Left ventricle myocardium superior (tissue), 1 donor: ENCODE results near the gene NFIB. TPM values are rescaled to one million over a fixed set of nuclear protein-coding genes. Genes with fewer than 3 reads are reported as not detected.
A peak's percentile ranks its signal among the peaks of the same experiment; 100 is the strongest.

Experiments used
- ATAC-seq: fragments of 200-7000 bp; cut with Tn5 transposase; one replicate; pipeline ENCODE4 v1.9.1; 2020; ENCODE audit warnings: mild to moderate bottlenecking, moderate library complexity
- DNase-seq: peaks from one replicate; pipeline ENCODE4 v3.0.0-alpha.2; 2020
- intact Hi-C: fragments of 100-400 bp; cut with micrococcal nuclease; formaldehyde crosslinking; loops from one replicate; pipeline ENCODE4 v1.11.0; 2022
- total RNA-seq: library from RNA; stranded (reverse); fragmentation: NEBNext Ultra II Directional; extraction: Animal tissue kit (Norgen Biotek cat#: 25700); gene quantifications from one replicate; pipeline ENCODE4 v1.2.1, GENCODE V29; 2021
- donor health status: DM: no; HTN: yes; CAD: no; lungs with severe emphysema.

Gene NFIB
- total RNA-seq, 1 donor from 2014 or later, result 110 TPM

DNA sequence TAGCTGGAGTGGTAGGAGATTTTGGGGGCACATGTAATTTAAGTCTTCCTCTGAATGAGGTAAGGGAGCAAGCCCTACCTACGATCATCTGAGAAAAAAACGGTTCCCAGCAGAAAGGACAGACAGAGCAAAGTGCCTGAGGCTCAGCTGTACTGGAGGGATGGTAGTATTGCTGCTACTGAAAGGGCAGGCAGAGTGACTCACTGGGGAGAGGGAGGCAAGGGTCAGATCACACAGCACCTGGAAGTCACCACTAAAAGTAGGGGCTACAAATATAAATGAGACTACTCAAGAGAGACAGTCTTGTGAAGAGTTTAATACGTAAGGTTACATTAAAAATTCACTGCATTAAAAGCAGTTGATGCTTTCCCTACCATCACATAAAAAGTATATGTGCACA is 75.9 kb downstream of the NFIB start:
- ATAC-seq, result peak; percentile 50
- intact Hi-C loops, result no loop called here
- no peak for DNase-seq

DNA sequence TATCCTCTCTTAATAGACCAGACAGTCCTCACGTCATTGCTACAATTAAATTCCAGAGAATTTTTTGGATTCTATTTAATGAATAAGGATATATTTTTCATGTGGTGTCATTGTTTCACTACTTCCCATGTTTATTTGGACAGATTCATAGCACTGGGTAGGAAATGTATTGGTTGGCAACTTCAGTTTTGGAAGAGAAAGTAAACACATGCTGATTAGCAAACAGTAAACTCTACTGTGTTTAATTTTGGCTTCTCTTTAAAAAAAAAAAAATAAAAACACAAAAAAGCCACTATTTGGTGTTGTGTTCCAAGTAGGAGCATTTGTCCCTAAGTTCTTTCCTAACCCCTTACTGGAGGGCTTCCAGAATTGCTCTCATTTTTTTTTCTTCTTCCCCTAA is 77.3 kb downstream of the NFIB start:
- intact Hi-C loops, result no loop called here
- DNase-seq (no peak), ATAC-seq (no peak)

DNA sequence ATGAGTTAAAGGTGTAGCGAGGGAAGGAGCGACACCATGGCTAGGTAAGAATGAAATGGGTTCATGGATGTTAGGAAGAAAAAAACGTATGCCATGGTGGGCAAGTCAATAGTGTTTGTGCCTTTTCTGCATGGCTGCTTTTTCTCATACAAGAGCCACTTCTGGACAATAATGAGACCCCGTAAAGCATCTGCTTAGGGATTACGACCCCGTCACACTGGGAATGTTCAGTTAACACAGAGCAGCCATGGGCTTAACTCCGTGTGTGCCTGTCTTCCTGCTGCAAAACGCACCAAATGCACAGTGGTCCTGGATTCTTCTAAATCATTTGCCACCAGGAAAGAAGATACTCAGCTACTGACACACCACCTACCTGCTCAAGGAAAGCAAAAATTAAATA is 81.8 kb downstream of the NFIB start:
- intact Hi-C loops, result no loop called here
- ATAC-seq (no peak), DNase-seq (no peak)

DNA sequence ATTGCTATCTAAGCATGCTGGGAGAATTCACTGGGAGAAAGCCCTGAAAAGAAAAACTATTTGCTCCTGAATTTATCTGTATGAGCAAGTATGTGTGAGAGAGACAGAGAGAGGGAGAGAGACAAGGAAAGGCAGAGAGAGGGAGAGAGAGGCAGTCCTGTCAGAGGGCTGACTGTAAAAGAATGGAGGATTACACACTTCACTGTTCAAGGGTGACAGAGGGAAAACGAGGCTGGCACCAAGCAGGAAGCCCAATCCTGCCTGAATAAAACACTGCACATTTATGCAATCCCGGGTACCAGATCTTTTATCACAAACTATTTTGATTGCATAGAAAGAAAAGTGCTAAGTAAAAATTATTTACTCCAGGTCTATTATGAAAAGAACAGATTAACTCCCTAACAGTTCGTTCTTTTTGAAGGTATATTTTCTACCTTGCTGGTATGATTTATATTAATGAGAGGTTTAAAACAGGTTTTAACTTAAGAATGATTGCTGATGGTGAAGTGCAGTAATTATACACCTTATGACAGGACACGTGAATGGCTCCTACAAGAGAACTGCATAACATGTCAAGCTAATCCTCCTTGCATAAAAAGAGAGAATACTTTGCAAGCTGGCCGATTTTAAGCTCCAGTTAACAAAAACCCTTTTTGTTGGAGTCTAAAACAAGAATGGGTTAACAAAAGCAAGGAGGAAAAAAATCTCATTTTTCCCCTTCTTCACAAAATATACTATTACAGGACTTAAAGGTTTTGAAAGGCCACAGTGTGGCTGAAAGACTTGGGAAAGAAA is 82.5 kb downstream of the NFIB start:
- ATAC-seq, result no peak
- intact Hi-C loops, result no loop called here
- DNase-seq, result no peak

DNA sequence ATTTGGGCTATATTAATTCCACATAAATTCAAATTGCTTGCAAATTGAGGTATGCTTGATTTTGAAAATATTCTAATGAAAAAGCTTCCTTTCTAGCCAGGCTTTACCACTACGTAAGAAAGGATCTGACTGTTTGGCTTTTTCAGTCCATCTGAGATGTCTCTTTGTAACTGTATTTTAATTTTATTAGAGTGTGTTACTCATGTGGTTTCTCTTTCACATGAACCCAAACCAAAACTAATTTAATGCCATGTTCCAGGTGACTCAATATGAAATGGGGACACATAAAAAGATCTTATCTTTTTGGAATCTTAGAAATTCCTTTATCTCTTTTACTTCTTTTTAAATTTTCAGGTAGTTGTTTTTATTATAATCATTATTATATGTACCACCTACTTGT is 85.3 kb downstream of the NFIB start:
- ATAC-seq (no peak), DNase-seq (no peak)
- intact Hi-C loops, result no loop called here

DNA sequence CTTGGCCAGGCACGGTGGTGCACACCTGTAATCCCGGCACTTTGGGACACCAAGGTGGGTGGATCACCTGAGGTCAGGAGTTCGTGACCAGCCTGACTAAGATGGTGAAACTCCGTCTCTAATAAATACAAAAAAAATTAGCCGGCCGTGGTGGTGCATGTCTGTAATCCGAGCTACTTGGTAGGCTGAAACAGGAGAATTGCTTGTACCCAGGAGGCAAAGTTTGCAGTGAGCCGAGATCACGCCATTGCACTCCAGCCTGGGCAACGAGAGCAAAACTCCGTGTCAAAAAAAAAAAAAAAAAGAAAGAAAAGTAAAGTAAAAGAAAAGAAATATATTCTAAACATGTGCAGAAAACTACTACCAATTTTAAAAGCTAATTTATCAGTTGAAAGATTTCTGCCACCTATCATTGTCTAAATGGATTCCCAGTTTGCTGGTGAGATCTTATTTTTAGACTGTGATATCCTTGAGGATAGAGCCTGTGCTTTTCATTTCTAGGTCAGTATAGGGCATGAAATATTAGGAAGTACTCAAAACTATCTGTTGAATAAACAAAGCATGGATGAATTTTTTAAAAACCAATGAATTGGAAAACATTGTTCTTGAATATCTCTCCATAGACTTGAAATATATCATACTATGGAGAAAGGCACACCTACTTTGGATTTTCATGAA is 86.9 kb downstream of the NFIB start:
- ATAC-seq (peak; percentile 26), DNase-seq (no peak)
- intact Hi-C loops, result no loop called here

DNA sequence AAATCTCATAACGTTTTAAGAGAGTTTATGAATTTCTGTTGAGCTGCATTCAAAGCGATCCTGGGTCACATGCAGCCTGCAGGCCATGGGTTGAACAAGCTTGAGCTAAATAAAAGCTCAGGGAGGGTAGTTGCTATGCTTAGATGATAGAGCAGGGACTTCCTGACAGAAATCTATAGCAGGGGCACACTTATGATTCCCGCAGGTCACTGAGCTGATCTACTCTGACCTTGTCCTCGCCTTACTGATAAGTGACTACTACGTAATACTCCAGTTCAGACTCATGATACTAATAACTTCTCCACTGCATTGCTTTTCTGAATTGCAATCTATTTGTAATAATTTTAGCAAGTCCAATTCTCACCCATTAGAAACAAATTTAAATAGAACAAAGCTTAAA is 90.9 kb downstream of the NFIB start:
- intact Hi-C loops, result no loop called here
- ATAC-seq, result peak; percentile 55
- DNase-seq, result no peak

DNA sequence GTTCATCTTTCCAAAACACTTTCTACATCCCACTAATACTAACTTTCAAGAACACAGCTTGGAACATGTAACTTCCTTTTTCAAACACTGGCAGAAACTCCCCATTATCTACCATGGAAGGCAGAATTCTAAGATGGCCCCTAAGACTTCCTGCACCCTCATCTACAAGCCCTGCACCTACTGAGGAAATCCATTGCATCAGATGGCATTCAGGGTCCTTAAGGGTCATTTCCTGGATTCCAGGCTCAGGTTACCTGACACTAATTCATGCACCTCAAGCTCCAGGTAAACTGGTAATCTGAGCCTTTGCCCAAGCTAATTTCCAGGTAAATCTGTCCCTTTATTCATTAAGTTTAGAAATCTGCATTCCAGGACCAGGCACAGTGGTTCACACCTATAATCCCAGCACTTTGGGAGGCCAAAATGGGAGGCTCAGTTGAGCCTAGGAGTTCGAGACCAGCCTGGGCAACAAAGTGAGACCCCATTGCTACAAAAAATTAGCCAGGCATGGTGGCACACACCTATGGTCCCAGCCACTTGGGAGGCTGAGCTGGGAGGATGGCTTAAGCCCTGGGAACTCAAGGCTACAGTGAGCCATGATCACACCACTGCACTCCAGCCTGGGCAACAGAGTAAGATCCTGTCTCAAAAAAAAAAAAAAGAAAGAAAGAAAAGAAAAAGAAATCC is 91.6 kb downstream of the NFIB start:
- no peak for ATAC-seq
- no peak for DNase-seq
- intact Hi-C loops, result no loop called here

DNA sequence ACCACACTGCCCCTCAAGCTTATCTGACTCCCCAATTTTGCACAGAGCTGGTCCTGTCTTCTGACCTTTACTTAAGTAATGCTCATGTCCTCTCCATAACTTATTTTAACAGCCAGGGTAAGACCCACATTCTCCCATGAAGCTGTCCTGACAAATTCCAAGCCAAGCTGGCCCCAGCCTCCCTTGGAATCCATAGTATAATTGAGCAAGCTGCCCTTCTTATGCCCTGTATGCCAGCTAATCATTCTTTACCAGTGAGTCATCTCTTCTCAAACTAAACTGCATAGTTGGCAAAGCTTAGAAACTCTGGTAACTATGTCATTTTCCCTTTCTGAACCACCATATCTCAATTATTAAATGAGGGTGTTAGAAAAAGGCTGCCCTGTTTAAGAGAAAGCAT is 92.4 kb downstream of the NFIB start:
- no peak for DNase-seq
- intact Hi-C loops, result no loop called here

DNA sequence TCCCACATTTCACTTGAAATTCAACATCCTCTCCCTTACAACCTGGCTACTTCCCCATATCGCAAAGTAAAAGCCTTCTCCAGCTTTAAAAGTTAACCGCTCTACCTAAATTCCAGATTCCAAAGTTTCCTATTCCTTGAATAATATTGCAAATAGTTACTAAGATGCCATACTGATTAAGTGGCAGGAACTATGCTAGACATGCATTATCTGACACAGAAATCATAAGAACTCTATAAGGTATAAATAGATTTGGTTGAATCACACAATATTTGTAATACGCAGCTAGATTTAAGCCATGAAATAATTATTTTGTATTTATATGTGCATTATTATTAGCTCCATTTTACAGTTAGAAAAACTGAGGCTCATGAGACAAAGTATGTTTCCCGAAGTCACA is 92.8 kb downstream of the NFIB start:
- ATAC-seq (no peak), DNase-seq (no peak)
- intact Hi-C loops, result no loop called here

More for the DNA sequence above, 92.4 kb downstream of the NFIB start:
- peak; percentile 85 for ATAC-seq

DNA sequence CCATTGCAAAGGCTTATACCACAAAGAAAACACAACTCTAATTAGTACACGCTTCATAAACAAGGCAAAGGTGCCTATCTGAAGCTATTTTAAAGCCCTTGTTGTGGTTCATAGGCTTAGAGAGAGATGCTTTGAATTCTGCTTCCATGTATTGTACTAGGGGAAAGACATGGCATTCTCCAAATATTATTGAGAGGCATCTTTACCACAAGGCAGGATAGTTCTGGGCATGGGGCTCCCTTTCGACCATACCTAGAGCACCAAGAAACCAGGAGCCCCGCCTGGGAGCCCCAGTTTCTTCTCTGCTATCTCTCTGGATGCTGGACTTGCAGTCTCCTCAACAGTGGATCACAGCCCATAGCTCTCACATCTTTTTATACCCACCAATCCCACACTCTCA is 93.7 kb downstream of the NFIB start:
- intact Hi-C loops, result no loop called here

DNA sequence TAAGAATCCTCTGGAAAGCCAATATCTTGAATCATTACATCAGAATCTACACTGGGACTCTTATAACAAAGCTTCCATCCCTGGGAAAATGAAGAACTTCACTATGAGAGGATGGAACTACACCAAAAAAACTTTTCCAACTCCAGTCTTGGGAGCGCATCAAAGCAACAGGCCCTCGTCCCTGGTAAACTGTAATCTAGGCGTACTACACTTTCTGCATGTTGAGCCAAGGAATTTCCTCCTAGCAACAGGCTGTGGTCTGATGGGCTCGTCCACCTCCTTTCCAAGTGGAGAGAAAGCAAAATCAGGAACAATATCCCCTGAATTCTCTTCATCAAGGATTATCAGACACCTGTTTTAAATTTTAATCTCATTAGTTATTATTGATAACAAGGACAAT is 94.1 kb downstream of the NFIB start:
- ATAC-seq, result peak; percentile 54
- intact Hi-C loops, result no loop called here
- DNase-seq, result no peak

More for the DNA sequence above, 93.7 kb downstream of the NFIB start:
- DNase-seq (no peak), ATAC-seq (peak; percentile 15)

DNA sequence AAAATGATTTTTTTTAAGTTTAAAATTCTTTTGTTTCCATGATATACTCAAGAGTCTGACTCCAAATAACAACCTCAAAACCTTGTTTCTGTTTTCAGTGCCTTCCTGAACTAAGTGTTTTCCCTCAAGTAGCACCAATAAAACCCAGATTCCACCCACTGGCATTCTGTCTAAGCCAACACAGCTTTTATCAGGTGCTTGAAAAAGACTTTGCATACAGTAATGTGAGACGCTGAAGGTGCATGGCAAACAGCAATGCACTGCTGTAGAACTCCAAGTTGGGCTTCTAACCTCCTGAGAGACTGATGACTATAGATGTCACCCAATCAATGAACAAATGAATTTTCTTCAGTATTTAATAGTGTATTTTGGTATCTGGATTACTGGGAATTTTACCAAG is 95.7 kb downstream of the NFIB start:
- ATAC-seq (no peak), DNase-seq (no peak)
- intact Hi-C loops, result no loop called here

DNA sequence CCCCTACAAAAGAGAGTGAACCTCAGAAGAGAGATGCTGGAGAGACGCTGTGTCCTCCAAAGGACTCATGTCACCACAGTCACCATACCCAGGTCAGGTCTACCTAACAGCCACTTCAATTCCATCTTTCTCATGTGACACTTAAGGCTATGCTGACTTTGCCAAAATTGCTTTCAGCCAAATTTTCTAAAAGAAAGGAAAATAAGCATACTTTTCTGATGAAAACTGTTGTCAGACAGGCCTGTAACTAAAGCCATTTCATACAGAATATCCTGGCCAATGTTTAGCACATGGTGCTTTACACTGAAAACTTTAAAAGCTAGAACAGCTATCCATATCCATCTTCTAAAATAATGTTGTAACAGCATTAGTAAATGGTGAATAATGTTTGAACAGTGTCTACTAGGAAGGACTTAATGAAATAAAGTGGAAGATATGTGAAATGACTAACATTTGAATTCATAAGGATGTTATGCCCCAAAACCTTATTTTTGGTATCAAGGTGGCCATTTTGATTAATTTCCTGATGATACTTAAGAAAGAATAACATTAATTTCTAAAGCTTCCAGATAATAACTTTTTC is 97.2 kb downstream of the NFIB start:
- no peak for ATAC-seq
- intact Hi-C loops, result no loop called here
- DNase-seq, result no peak

DNA sequence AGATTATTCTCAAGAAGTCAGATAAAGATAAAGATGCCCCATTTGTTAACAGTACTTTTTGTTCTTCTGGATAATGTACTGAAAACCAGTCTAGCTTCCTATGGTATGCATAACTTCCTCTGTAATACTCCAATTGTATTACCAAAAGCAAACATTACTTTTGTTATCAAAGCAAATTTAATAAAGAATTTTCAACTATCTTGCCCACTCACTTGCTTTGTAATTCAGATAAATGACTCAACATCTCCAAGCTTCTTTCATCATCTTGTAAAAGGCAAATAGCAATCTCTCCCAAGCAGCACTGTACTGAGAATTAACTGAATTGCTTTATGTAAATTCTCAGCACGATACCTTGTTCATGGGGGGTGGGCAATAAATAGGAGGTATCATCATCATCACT is 98.3 kb downstream of the NFIB start:
- ATAC-seq (no peak), DNase-seq (no peak)
- intact Hi-C loops, result no loop called here

DNA sequence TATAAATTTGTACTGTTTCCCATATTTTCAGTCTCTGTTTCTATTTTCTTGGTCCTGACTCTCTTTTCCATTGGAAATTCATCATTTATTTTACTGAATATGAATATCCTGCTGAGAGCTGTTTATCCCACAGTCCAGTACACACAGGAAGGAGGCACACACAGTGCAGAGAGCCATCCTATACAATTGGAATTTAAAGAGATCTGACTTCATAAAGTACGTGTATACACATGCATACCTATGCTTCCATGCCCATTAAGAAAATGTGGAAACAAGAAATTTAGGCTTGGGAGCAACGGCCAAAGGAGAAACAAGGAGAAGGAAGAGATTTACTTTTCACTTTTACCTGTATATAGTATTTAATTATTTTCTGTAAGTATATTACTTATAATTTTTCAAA is 99.2 kb downstream of the NFIB start:
- ATAC-seq (no peak), DNase-seq (no peak)
- intact Hi-C loops, result no loop called here

DNA sequence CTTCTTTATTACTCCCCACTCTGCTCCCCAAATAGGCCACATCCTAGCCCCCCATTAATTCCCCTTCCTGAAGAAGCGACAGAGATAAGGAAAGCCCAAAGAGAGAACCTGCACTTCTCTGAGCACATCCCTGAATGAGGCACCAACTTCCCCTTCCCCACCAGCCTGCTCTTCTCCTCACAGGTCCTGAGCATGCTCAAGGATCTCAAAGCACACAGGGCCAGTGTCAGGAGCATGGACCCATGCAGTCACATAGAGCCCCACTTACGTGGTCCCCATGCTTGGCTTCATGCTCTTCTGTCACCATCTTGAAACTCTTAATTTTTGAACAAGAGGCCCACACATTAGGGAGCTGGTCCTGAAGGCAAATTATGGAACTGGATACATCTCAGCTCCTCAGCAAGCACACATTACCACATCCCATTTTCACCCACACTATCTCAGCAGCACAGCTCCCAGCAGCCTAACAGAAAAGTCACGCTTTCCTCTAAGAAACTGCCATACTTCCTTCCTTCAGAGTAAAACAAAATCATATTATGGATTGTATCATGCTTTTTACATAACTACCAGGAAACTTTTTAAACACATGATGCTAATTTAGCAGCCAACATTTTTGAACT is 99.8 kb downstream of the NFIB start:
- DNase-seq, result no peak
- peak; percentile 15 for ATAC-seq
- intact Hi-C loops, result no loop called here

DNA sequence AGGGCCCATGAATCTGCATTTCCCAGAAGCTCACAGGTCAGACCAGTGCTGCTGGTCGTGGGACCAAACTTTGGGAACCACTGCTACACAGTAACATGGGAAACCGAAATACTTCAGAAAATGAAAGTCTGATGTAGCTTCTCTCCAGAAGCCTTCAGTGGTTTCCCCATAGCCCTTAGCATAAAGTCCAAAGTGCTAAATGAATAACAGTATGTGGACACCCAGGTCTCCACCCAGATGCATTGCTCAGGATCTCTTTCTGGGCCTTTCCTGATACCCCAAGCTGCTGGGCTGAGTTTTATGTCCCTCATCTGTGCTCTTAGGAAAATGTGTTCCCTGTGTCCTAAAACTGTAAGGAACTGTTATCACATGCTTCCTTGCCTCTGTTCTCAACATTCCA is 100.4 kb downstream of the NFIB start:
- intact Hi-C loops, result no loop called here
- ATAC-seq, result peak; percentile 19
- DNase-seq, result no peak

DNA sequence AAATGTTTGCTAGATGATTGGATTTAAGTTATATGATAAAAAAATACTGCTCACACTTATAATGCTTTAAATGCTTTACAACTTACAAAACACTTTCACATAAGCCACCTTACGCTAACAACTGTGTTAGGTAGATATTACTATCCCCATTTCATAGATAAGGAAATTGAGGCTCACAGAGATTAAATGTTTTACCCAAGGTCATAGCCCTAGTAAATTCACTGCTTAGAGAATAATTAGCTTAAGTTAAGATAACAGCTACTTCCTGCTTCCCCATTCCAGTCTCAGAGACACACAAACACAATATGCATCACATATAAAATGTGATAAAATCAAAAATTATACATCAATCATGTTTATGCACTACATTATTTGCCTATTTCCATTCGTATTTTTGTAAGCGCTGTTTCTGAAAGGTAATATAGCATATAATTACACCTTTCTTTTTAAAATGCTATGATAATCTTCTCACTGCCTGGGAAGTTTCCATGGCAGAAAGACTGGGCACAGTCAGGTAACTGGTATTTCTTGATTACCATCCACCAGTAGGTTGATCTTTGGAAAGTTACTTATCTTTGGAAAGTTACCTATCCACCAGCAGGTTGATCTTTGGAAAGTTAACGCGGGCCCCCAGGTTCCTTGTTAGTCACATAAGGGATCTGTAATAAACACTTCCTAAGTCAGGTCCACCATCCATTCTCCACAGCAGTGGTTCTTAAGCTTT is 101.1 kb downstream of the NFIB start:
- intact Hi-C loops, result no loop called here
- no peak for ATAC-seq

More for the DNA sequence above, 101.1 kb downstream of the NFIB start:
- no peak for DNase-seq
